ENCODE measurements around the gene PBRM1.

PBRM1 gene

GRCh38 chr3:52608337-52608736, 77.4 kb downstream of the PBRM1 start:
- TF ChIP-seq POLR2AphosphoS5 (IDR thresholded peaks at IDR 0.05; ENCODE audit: low read depth, low read length) (no peak), SIN3A (IDR thresholded peaks at IDR 0.05; ENCODE audit: borderline replicate concordance, insufficient read depth, low read length) (no peak), TAF1 (IDR thresholded peaks at IDR 0.05; ENCODE audit: borderline replicate concordance, insufficient read depth, low read length) (no peak), REST (IDR thresholded peaks at IDR 0.05; ENCODE audit: insufficient read depth in 1 of 2, low read depth in 2 of 2, low read length in 2 of 2) (no peak), FOXP2 (optimal IDR thresholded peaks at IDR 0.05; ENCODE audit: borderline replicate concordance, extremely low read depth, extremely low read length, insufficient read depth) (no peak)

GRCh38 chr3:52606373-52607085, 79.2 kb downstream of the PBRM1 start:
- TF ChIP-seq FOXP2 (optimal IDR thresholded peaks at IDR 0.05; ENCODE audit: borderline replicate concordance, extremely low read depth, extremely low read length, insufficient read depth) (no peak), SIN3A (IDR thresholded peaks at IDR 0.05; ENCODE audit: borderline replicate concordance, insufficient read depth, low read length) (no peak), POLR2AphosphoS5 (IDR thresholded peaks at IDR 0.05; ENCODE audit: low read depth, low read length) (no peak), TAF1 (IDR thresholded peaks at IDR 0.05; ENCODE audit: borderline replicate concordance, insufficient read depth, low read length) (no peak), REST (IDR thresholded peaks at IDR 0.05; ENCODE audit: insufficient read depth in 1 of 2, low read depth in 2 of 2, low read length in 2 of 2) (no peak)

GRCh38 chr3:52600258-52600657, 85.5 kb downstream of the PBRM1 start:
- TF ChIP-seq REST (IDR thresholded peaks at IDR 0.05; ENCODE audit: insufficient read depth in 1 of 2, low read depth in 2 of 2, low read length in 2 of 2): no peak
- TF ChIP-seq POLR2AphosphoS5 (IDR thresholded peaks at IDR 0.05; ENCODE audit: low read depth, low read length): no peak
- no peak for TF ChIP-seq TAF1 (IDR thresholded peaks at IDR 0.05; ENCODE audit: borderline replicate concordance, insufficient read depth, low read length)
- no peak for TF ChIP-seq FOXP2 (optimal IDR thresholded peaks at IDR 0.05; ENCODE audit: borderline replicate concordance, extremely low read depth, extremely low read length, insufficient read depth)
- no peak for TF ChIP-seq SIN3A (IDR thresholded peaks at IDR 0.05; ENCODE audit: borderline replicate concordance, insufficient read depth, low read length)

- TF ChIP-seq TAF1 (IDR thresholded peaks at IDR 0.05; ENCODE audit: borderline replicate concordance, insufficient read depth, low read length) (no peak), SIN3A (IDR thresholded peaks at IDR 0.05; ENCODE audit: borderline replicate concordance, insufficient read depth, low read length) (no peak), FOXP2 (optimal IDR thresholded peaks at IDR 0.05; ENCODE audit: borderline replicate concordance, extremely low read depth, extremely low read length, insufficient read depth) (no peak), REST (IDR thresholded peaks at IDR 0.05; ENCODE audit: insufficient read depth in 1 of 2, low read depth in 2 of 2, low read length in 2 of 2) (no peak), POLR2AphosphoS5 (IDR thresholded peaks at IDR 0.05; ENCODE audit: low read depth, low read length) (no peak)
These were observed 89.0 kb downstream of the PBRM1 start for GRCh38 chr3:52596658-52597265.
